Measurements from ENCODE around the gene LIX1.

GRCh38 chr5:97043511-97043910 lies 98.9 kb downstream of the LIX1 start:
- TF ChIP-seq, protein P1, sequence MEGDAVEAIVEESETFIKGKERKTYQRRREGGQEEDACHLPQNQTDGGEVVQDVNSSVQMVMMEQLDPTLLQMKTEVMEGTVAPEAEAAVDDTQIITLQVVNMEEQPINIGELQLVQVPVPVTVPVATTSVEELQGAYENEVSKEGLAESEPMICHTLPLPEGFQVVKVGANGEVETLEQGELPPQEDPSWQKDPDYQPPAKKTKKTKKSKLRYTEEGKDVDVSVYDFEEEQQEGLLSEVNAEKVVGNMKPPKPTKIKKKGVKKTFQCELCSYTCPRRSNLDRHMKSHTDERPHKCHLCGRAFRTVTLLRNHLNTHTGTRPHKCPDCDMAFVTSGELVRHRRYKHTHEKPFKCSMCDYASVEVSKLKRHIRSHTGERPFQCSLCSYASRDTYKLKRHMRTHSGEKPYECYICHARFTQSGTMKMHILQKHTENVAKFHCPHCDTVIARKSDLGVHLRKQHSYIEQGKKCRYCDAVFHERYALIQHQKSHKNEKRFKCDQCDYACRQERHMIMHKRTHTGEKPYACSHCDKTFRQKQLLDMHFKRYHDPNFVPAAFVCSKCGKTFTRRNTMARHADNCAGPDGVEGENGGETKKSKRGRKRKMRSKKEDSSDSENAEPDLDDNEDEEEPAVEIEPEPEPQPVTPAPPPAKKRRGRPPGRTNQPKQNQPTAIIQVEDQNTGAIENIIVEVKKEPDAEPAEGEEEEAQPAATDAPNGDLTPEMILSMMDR (IDR thresholded peaks at IDR 0.05), result no peak
- TF ChIP-seq ZFX (IDR thresholded peaks at IDR 0.05; ENCODE audit: borderline replicate concordance), result no peak
